Measurements from ENCODE around the gene PSORS1C1. TPM values are rescaled to one million over a fixed set of nuclear protein-coding genes. Genes with fewer than 3 reads are reported as not detected.

Gene PSORS1C1
- total RNA-seq, 4 donors from 2014 or later, result not detected

- intact Hi-C loops (cut with DNase I; ENCODE audit: low total_unique reads), result no loop called here
- H3K27ac ChIP-seq, result no peak overlapping the region
- in situ Hi-C loops (cut with MboI; ENCODE audit: low sequenced_read_pairs in 4 of 4), result loop anchor here in 2 of 4 donors (10.0 kb wide), 2 partner anchors 64 to 314 kb away; no protein-coding TSS in a partner anchor
- no peaks in the 10 kb centered on the region for H3K27me3 ChIP-seq
- no peaks in the 10 kb centered on the region for H3K36me3 ChIP-seq
- DNase-seq (no peak), ATAC-seq (no peak)
- no peak overlapping the region for H3K4me3 ChIP-seq
- TF ChIP-seq POLR2A (IDR thresholded peaks at IDR 0.05) (no peak), CTCF (IDR thresholded peaks at IDR 0.05 in 4 of 5, conservative IDR thresholded peaks at IDR 0.05 in 1 of 5) (no peak)
- no peaks in the 10 kb centered on the region for H3K4me1 ChIP-seq
- H3K9me3 ChIP-seq, result no peaks in the 10 kb centered on the region
These were observed 16.2 kb downstream of the PSORS1C1 start for GRCh38 chr6:31130751-31131150.

- DNase-seq, result no peak
- intact Hi-C loops (cut with DNase I; ENCODE audit: low total_unique reads) (no loop called here), in situ Hi-C loops (cut with MboI; ENCODE audit: low sequenced_read_pairs in 4 of 4) (loop anchor here in 2 of 4 donors (10.0 kb wide), 2 partner anchors 63 to 313 kb away; no protein-coding TSS in a partner anchor)
- no peaks in the 10 kb centered on the region for H3K4me1 ChIP-seq
- H3K27me3 ChIP-seq, result no peaks in the 10 kb centered on the region
- TF ChIP-seq POLR2A (IDR thresholded peaks at IDR 0.05) (no peak), CTCF (IDR thresholded peaks at IDR 0.05 in 4 of 5, conservative IDR thresholded peaks at IDR 0.05 in 1 of 5) (no peak)
- H3K27ac ChIP-seq, result no peak overlapping the region
- H3K36me3 ChIP-seq, result no peaks in the 10 kb centered on the region
- no peaks in the 10 kb centered on the region for H3K9me3 ChIP-seq
- ATAC-seq, result no peak
- no peak overlapping the region for H3K4me3 ChIP-seq
These were observed 17.0 kb downstream of the PSORS1C1 start for GRCh38 chr6:31131595-31131994.

DNA sequence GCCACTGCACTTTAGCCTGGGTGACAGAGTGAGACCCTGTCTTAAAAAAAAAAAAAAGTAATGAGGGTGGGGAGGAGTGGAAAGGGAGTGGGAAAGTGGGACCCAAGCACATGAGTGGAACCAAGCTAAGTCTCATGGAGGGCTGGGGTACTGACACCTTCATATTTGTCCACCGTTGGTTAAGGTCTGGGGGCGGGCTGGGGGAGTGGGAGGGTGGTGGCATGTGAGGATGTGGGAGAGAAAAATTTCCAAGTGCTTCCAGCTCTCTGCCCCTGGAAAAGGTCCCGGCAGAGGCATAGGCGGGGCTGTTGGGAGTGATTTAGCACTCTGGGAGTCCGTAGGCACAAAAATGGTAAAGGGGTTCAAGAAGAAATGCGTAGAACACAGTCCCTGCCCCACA lies 18.2 kb downstream of the PSORS1C1 start:
- H3K4me3 ChIP-seq, result no peak overlapping the region
- in situ Hi-C loops (cut with MboI; ENCODE audit: low sequenced_read_pairs in 4 of 4), result loop anchor here in 2 of 4 donors (10.0 kb wide), 2 partner anchors 62 to 312 kb away; no protein-coding TSS in a partner anchor
- H3K4me1 ChIP-seq, result no peaks in the 10 kb centered on the region
- H3K36me3 ChIP-seq, result no peaks in the 10 kb centered on the region
- no peak for ATAC-seq
- H3K27ac ChIP-seq, result no peak overlapping the region
- no peaks in the 10 kb centered on the region for H3K27me3 ChIP-seq
- intact Hi-C loops (cut with DNase I; ENCODE audit: low total_unique reads), result no loop called here
- TF ChIP-seq CTCF (IDR thresholded peaks at IDR 0.05 in 4 of 5, conservative IDR thresholded peaks at IDR 0.05 in 1 of 5), result no peak
- no peak for TF ChIP-seq POLR2A (IDR thresholded peaks at IDR 0.05)
- H3K9me3 ChIP-seq, result no peaks in the 10 kb centered on the region
- DNase-seq, result no peak

GRCh38 chr6:31135710-31136109 lies 21.1 kb downstream of the PSORS1C1 start:
- intact Hi-C loops (cut with DNase I; ENCODE audit: low total_unique reads), result no loop called here
- TF ChIP-seq CTCF (IDR thresholded peaks at IDR 0.05 in 4 of 5, conservative IDR thresholded peaks at IDR 0.05 in 1 of 5) (no peak), POLR2A (IDR thresholded peaks at IDR 0.05) (no peak)
- Histone ChIP-seq H3K27me3 (no peaks in the 10 kb centered on the region), H3K4me1 (no peaks in the 10 kb centered on the region), H3K9me3 (no peaks in the 10 kb centered on the region), H3K36me3 (no peaks in the 10 kb centered on the region), H3K4me3 (no peak overlapping the region), H3K27ac (no peak overlapping the region)
- in situ Hi-C loops (cut with MboI; ENCODE audit: low sequenced_read_pairs in 4 of 4), result loop anchor here (5.0 to 10.0 kb wide), 6 partner anchors 52 to 309 kb away; no protein-coding TSS in a partner anchor
- DNase-seq (no peak), ATAC-seq (no peak)

GRCh38 chr6:31138982-31139381 lies 24.4 kb downstream of the PSORS1C1 start, which contains the start of gene PSORS1C2:
Gene PSORS1C2, minus strand, starts transcription at chr6:31139066. Its CDS starts 40 bp downstream, at chr6:31139026.
- Histone ChIP-seq H3K36me3 (peaks cover 0 to 9% of the 10 kb centered on the region in 2 donors), H3K27me3 (no peaks in the 10 kb centered on the region), H3K4me3 (no peak within 1 kb of the TSS), H3K9me3 (no peaks in the 10 kb centered on the region), H3K27ac (no peak within 1 kb of the TSS), H3K4me1 (no peaks in the 10 kb centered on the region)
- no peak for TF ChIP-seq POLR2A (IDR thresholded peaks at IDR 0.05)
- TF ChIP-seq CTCF (IDR thresholded peaks at IDR 0.05 in 4 of 5, conservative IDR thresholded peaks at IDR 0.05 in 1 of 5), result no peak
- DNase-seq (no peak), ATAC-seq (no peak)
- in situ Hi-C loops (cut with MboI; ENCODE audit: low sequenced_read_pairs in 4 of 4) (loop anchor here (5.0 to 10.0 kb wide), 6 partner anchors 48 to 306 kb away; no protein-coding TSS in a partner anchor), intact Hi-C loops (cut with DNase I; ENCODE audit: low total_unique reads) (no loop called here)

All from gastrocnemius medialis (tissue), 4 donors.